ENCODE data around the gene SKIDA1. TPM values are rescaled to one million over a fixed set of nuclear protein-coding genes. Genes with fewer than 3 reads are reported as not detected.
A peak's percentile ranks its signal among the peaks of the same experiment; 100 is the strongest.

SKIDA1 gene
- total and polyA plus RNA-seq, 8 donors, result under 0.01 to 2.7 (median 0.45) TPM; not detected in 1

- peak overlapping the region; percentile 57 to 78 (median 70) for H3K4me3 ChIP-seq
- H3K27me3 ChIP-seq, result peaks cover 0 to 26% (median 10%) of the 10 kb centered on the region in 3 donors
- intact Hi-C loops (cut with DNase I; ENCODE audit: low total_unique reads), result no loop called here
- no peaks in the 10 kb centered on the region for H3K36me3 ChIP-seq
- peak; percentile 54 to 88 for DNase-seq
- 1 to 4% (median 2%) methylated on average over 39 to 68 of the region's 68 CpGs for WGBS, 5 donors
- H3K9me3 ChIP-seq, result no peaks in the 10 kb centered on the region
- TF ChIP-seq EP300 (IDR thresholded peaks at IDR 0.05) (no peak), POLR2AphosphoS5 (IDR thresholded peaks at IDR 0.05) (peak in 1 of 3 donors; percentile 8), CTCF (IDR thresholded peaks at IDR 0.05) (no peak), POLR2A (IDR thresholded peaks at IDR 0.05) (no peak)
- peaks cover 15 to 52% (median 28%) of the 10 kb centered on the region in 4 donors for H3K4me1 ChIP-seq
- peak overlapping the region; percentile 91 to 98 (median 96) for H3K27ac ChIP-seq
Observed at GRCh38 chr10:21526860-21527597, 1.5 kb upstream of the SKIDA1 start.

- Histone ChIP-seq H3K36me3 (no peaks in the 10 kb centered on the region), H3K4me3 (peak overlapping the region; percentile 57 to 78 (median 70)), H3K27ac (peak overlapping the region; percentile 91 to 98 (median 96)), H3K9me3 (no peaks in the 10 kb centered on the region), H3K4me1 (peaks cover 15 to 55% (median 28%) of the 10 kb centered on the region in 4 donors), H3K27me3 (peaks cover 0 to 27% (median 10%) of the 10 kb centered on the region in 3 donors)
- 0 to 1% (median 1%) methylated on average over 38 to 51 of the region's 56 CpGs for WGBS, 5 donors
- no peak for TF ChIP-seq EP300 (IDR thresholded peaks at IDR 0.05)
- TF ChIP-seq POLR2AphosphoS5 (IDR thresholded peaks at IDR 0.05), result peak in 2 of 3 donors; percentile 9 to 24
- DNase-seq, result peak; percentile 53 to 94
- intact Hi-C loops (cut with DNase I; ENCODE audit: low total_unique reads), result no loop called here
Observed at GRCh38 chr10:21526188-21526859, 842 bp upstream of the SKIDA1 start.

- H3K4me1 ChIP-seq, result peaks cover 15 to 64% (median 34%) of the 10 kb centered on the region in 4 donors
- 9 to 12% (median 11%) methylated on average over 23 of the region's 23 CpGs for WGBS, 5 donors
- no peaks in the 10 kb centered on the region for H3K9me3 ChIP-seq
- TF ChIP-seq CTCF (IDR thresholded peaks at IDR 0.05), result no peak
- no peak for TF ChIP-seq EP300 (IDR thresholded peaks at IDR 0.05)
- TF ChIP-seq POLR2A (IDR thresholded peaks at IDR 0.05), result no peak
- no peak for TF ChIP-seq POLR2AphosphoS5 (IDR thresholded peaks at IDR 0.05)
- DNase-seq, result peak in 1 of 2 donors; percentile 74
- H3K36me3 ChIP-seq, result no peaks in the 10 kb centered on the region
- peak overlapping the region; percentile 57 to 78 (median 70) for H3K4me3 ChIP-seq
- peak overlapping the region; percentile 91 to 98 (median 96) for H3K27ac ChIP-seq
- H3K27me3 ChIP-seq, result peaks cover 0 to 39% (median 26%) of the 10 kb centered on the region in 3 donors
- intact Hi-C loops (cut with DNase I; ENCODE audit: low total_unique reads), result no loop called here
Observed at GRCh38 chr10:21524526-21525366, 736 bp downstream of the SKIDA1 start.

- Histone ChIP-seq H3K27me3 (peaks cover 0 to 45% (median 32%) of the 10 kb centered on the region in 3 donors), H3K36me3 (no peaks in the 10 kb centered on the region), H3K27ac (peak overlapping the region in 4 of 5 donors; percentile 10 to 98 (median 96)), H3K4me1 (peaks cover 15 to 70% (median 34%) of the 10 kb centered on the region in 4 donors), H3K9me3 (no peaks in the 10 kb centered on the region), H3K4me3 (peak overlapping the region; percentile 57 to 78 (median 70))
- WGBS, 5 donors, result 54 to 72% (median 56%) methylated on average over 7 of the region's 7 CpGs
- TF ChIP-seq CTCF (IDR thresholded peaks at IDR 0.05) (no peak), EP300 (IDR thresholded peaks at IDR 0.05) (no peak), POLR2A (IDR thresholded peaks at IDR 0.05) (no peak), POLR2AphosphoS5 (IDR thresholded peaks at IDR 0.05) (no peak)
- no peak for DNase-seq
- intact Hi-C loops (cut with DNase I; ENCODE audit: low total_unique reads), result no loop called here
Observed at GRCh38 chr10:21524131-21524525, 1.4 kb downstream of the SKIDA1 start.

Measured in stomach (tissue), 9 donors.